Suppressor macrophage (primary cell): Measurements from ENCODE around the gene NT5C3B.
"Not testable (repeated sequence)": the region's sequence is repeated elsewhere in the genome, so short reads cannot be mapped to it uniquely, and the experiment has no call there.

Experiments
- DNase-seq, 4 experiments: peaks; one replicate each; pipeline ENCODE4 v3.0.0-alpha.2; 2020 to 2022

The NT5C3B gene

GRCh38 chr17:41782142-41782541 lies 53.9 kb downstream of the NT5C3B start:
- no peak for DNase-seq

GRCh38 chr17:41781404-41782110 lies 54.5 kb downstream of the NT5C3B start:
- DNase-seq: no peak

- no peak for DNase-seq
Observed at GRCh38 chr17:41779954-41780353, 56.1 kb downstream of the NT5C3B start.

- DNase-seq: no peak
Observed at GRCh38 chr17:41777574-41778188, 58.4 kb downstream of the NT5C3B start.

- no peak for DNase-seq
Observed at GRCh38 chr17:41777157-41777573, 58.9 kb downstream of the NT5C3B start.

GRCh38 chr17:41776262-41776900 lies 59.7 kb downstream of the NT5C3B start:
- DNase-seq: not testable (repeated sequence)

- no peak for DNase-seq
Observed at GRCh38 chr17:41775394-41776226, 60.4 kb downstream of the NT5C3B start.
